ENCODE results near the gene BTBD9. TPM values are rescaled to one million over a fixed set of nuclear protein-coding genes. Genes with fewer than 3 reads are reported as not detected.

Gene BTBD9
- total RNA-seq, 2 experiments from 2014 or later: 8.2 to 12.2 TPM

GRCh38 chr6:38271081-38271480 lies 368.6 kb downstream of the BTBD9 start:
- no peaks in the 10 kb centered on the region for H3K9me3 Mint-ChIP-seq (ENCODE audit: low read depth)
- no peaks in the 10 kb centered on the region for H3K27me3 Mint-ChIP-seq
- ChIA-PET CTCF (interaction anchor here (0.6 kb wide), 1 partner anchor 519 kb away, joined by 5 read pairs; no protein-coding TSS in a partner anchor), POLR2A (no interaction called here)
- no peak overlapping the region for H3K4me3 Mint-ChIP-seq
- no peak overlapping the region for H3K27ac Mint-ChIP-seq
- DNase-seq (no peak), ATAC-seq (no peak)
- no peaks in the 10 kb centered on the region for H3K4me1 Mint-ChIP-seq
- H3K36me3 Mint-ChIP-seq (ENCODE audit: low read depth): peaks cover 3% of the 10 kb centered on the region
- intact Hi-C loops (cut with DNase I, micrococcal nuclease): no loop called here

GRCh38 chr6:38270367-38270766 lies 369.4 kb downstream of the BTBD9 start:
- H3K9me3 Mint-ChIP-seq (ENCODE audit: low read depth): no peaks in the 10 kb centered on the region
- H3K4me1 Mint-ChIP-seq: no peaks in the 10 kb centered on the region
- no peak overlapping the region for H3K27ac Mint-ChIP-seq
- ChIA-PET CTCF (interaction anchor here (1.6 kb wide), 1 partner anchor 11 kb away, joined by 5 read pairs; no protein-coding TSS in a partner anchor), POLR2A (no interaction called here)
- peaks cover 3% of the 10 kb centered on the region for H3K36me3 Mint-ChIP-seq (ENCODE audit: low read depth)
- no peaks in the 10 kb centered on the region for H3K27me3 Mint-ChIP-seq
- ATAC-seq (no peak), DNase-seq (no peak)
- intact Hi-C loops (cut with DNase I, micrococcal nuclease): no loop called here
- no peak overlapping the region for H3K4me3 Mint-ChIP-seq

- Mint-ChIP-seq H3K27me3 (no peaks in the 10 kb centered on the region), H3K36me3 (ENCODE audit: low read depth) (peaks cover 3% of the 10 kb centered on the region), H3K4me1 (no peaks in the 10 kb centered on the region), H3K9me3 (ENCODE audit: low read depth) (no peaks in the 10 kb centered on the region), H3K4me3 (no peak overlapping the region), H3K27ac (no peak overlapping the region)
- intact Hi-C loops (cut with DNase I, micrococcal nuclease): no loop called here
- ATAC-seq (no peak), DNase-seq (no peak)
- POLR2A ChIA-PET: no interaction called here
- CTCF ChIA-PET: interaction anchor here (0.6 to 1.6 kb wide), 4 partner anchors 9 to 547 kb away, joined by 3 to 5 read pairs (median 4); no protein-coding TSS in a partner anchor
These were observed 370.1 kb downstream of the BTBD9 start for GRCh38 chr6:38269461-38270172.

- Mint-ChIP-seq H3K27me3 (no peaks in the 10 kb centered on the region), H3K4me1 (no peaks in the 10 kb centered on the region), H3K27ac (no peak overlapping the region), H3K9me3 (ENCODE audit: low read depth) (no peaks in the 10 kb centered on the region), H3K4me3 (no peak overlapping the region), H3K36me3 (ENCODE audit: low read depth) (peaks cover 3% of the 10 kb centered on the region)
- ChIA-PET CTCF (no interaction called here), POLR2A (no interaction called here)
- ATAC-seq: no peak
- no peak for DNase-seq
- intact Hi-C loops (cut with DNase I, micrococcal nuclease): no loop called here
These were observed 371.4 kb downstream of the BTBD9 start for GRCh38 chr6:38268342-38268741.

GRCh38 chr6:38266921-38267354 lies 372.8 kb downstream of the BTBD9 start:
- ChIA-PET CTCF (interaction anchor here (0.6 kb wide), 1 partner anchor 173 kb away, joined by 3 read pairs; no protein-coding TSS in a partner anchor), POLR2A (no interaction called here)
- ATAC-seq (no peak), DNase-seq (no peak)
- Mint-ChIP-seq H3K27ac (no peak overlapping the region), H3K9me3 (ENCODE audit: low read depth) (no peaks in the 10 kb centered on the region), H3K4me1 (peaks cover 9% of the 10 kb centered on the region), H3K4me3 (no peak overlapping the region), H3K27me3 (no peaks in the 10 kb centered on the region), H3K36me3 (ENCODE audit: low read depth) (peaks cover 3% of the 10 kb centered on the region)
- intact Hi-C loops (cut with DNase I, micrococcal nuclease): no loop called here

GRCh38 chr6:38264605-38265004 lies 375.1 kb downstream of the BTBD9 start:
- CTCF ChIA-PET: no interaction called here

GRCh38 chr6:38262609-38263008 lies 377.1 kb downstream of the BTBD9 start:
- no peak for DNase-seq
- Mint-ChIP-seq H3K36me3 (ENCODE audit: low read depth) (peaks cover 6% of the 10 kb centered on the region), H3K9me3 (ENCODE audit: low read depth) (no peaks in the 10 kb centered on the region), H3K4me1 (peaks cover 20% of the 10 kb centered on the region), H3K27me3 (no peaks in the 10 kb centered on the region), H3K27ac (no peak overlapping the region), H3K4me3 (no peak overlapping the region)
- intact Hi-C loops (cut with DNase I, micrococcal nuclease): no loop called here
- CTCF ChIA-PET: no interaction called here
- POLR2A ChIA-PET: interaction anchor here (0.5 kb wide), 1 partner anchor 80 kb away, joined by 4 read pairs; no protein-coding TSS in a partner anchor
- ATAC-seq: peak; percentile 56

More at GRCh38 chr6:38264605-38265004, 375.1 kb downstream of the BTBD9 start:
- peaks cover 14% of the 10 kb centered on the region for H3K4me1 Mint-ChIP-seq
- H3K27ac Mint-ChIP-seq: no peak overlapping the region
- intact Hi-C loops (cut with DNase I, micrococcal nuclease): no loop called here
- H3K4me3 Mint-ChIP-seq: no peak overlapping the region
- POLR2A ChIA-PET: interaction anchor here (0.6 kb wide), 1 partner anchor 13 kb away, joined by 5 read pairs; no protein-coding TSS in a partner anchor
- H3K27me3 Mint-ChIP-seq: no peaks in the 10 kb centered on the region
- DNase-seq (no peak), ATAC-seq (no peak)
- H3K9me3 Mint-ChIP-seq (ENCODE audit: low read depth): no peaks in the 10 kb centered on the region
- H3K36me3 Mint-ChIP-seq (ENCODE audit: low read depth): peaks cover 3% of the 10 kb centered on the region

- CTCF ChIA-PET: no interaction called here
- intact Hi-C loops (cut with DNase I, micrococcal nuclease): no loop called here
- Mint-ChIP-seq H3K27me3 (no peaks in the 10 kb centered on the region), H3K27ac (no peak overlapping the region), H3K4me3 (no peak overlapping the region), H3K9me3 (ENCODE audit: low read depth) (no peaks in the 10 kb centered on the region), H3K4me1 (peaks cover 20% of the 10 kb centered on the region), H3K36me3 (ENCODE audit: low read depth) (peaks cover 9% of the 10 kb centered on the region)
- DNase-seq: no peak
- ATAC-seq: no peak
- POLR2A ChIA-PET: interaction anchor here (0.5 kb wide), 1 partner anchor 79 kb away, joined by 4 read pairs; no protein-coding TSS in a partner anchor
These were observed 377.7 kb downstream of the BTBD9 start for GRCh38 chr6:38262026-38262425.

- no peak overlapping the region for H3K27ac Mint-ChIP-seq
- no peaks in the 10 kb centered on the region for H3K9me3 Mint-ChIP-seq (ENCODE audit: low read depth)
- ATAC-seq: no peak
- H3K36me3 Mint-ChIP-seq (ENCODE audit: low read depth): peaks cover 8% of the 10 kb centered on the region
- DNase-seq: no peak
- intact Hi-C loops (cut with DNase I, micrococcal nuclease): no loop called here
- CTCF ChIA-PET: interaction anchor here (1.6 kb wide), 1 partner anchor 11 kb away, joined by 3 read pairs; no protein-coding TSS in a partner anchor
- no peak overlapping the region for H3K4me3 Mint-ChIP-seq
- peaks cover 20% of the 10 kb centered on the region for H3K4me1 Mint-ChIP-seq
- no peaks in the 10 kb centered on the region for H3K27me3 Mint-ChIP-seq
- POLR2A ChIA-PET: interaction anchor here (0.6 kb wide), 1 partner anchor 234 kb away, joined by 6 read pairs; no protein-coding TSS in a partner anchor
These were observed 378.1 kb downstream of the BTBD9 start for GRCh38 chr6:38261626-38262025.

GRCh38 chr6:38259736-38260135 lies 380.0 kb downstream of the BTBD9 start:
- ATAC-seq (peak; percentile 80), DNase-seq (no peak)
- Mint-ChIP-seq H3K27ac (peak overlapping the region; percentile 48), H3K36me3 (ENCODE audit: low read depth) (peaks cover 26% of the 10 kb centered on the region), H3K27me3 (no peaks in the 10 kb centered on the region), H3K9me3 (ENCODE audit: low read depth) (no peaks in the 10 kb centered on the region), H3K4me3 (no peak overlapping the region), H3K4me1 (peaks cover 20% of the 10 kb centered on the region)
- CTCF ChIA-PET: interaction anchor here (0.6 to 1.3 kb wide), 2 partner anchors 10 to 172 kb away, joined by 3 to 5 read pairs; no protein-coding TSS in a partner anchor
- intact Hi-C loops (cut with DNase I, micrococcal nuclease): no loop called here
- POLR2A ChIA-PET: interaction anchor here (0.5 kb wide), 1 partner anchor 146 kb away, joined by 5 read pairs; no protein-coding TSS in a partner anchor

- DNase-seq: no peak
- Mint-ChIP-seq H3K27me3 (no peaks in the 10 kb centered on the region), H3K27ac (no peak overlapping the region), H3K36me3 (ENCODE audit: low read depth) (peaks cover 8% of the 10 kb centered on the region), H3K4me1 (no peaks in the 10 kb centered on the region), H3K4me3 (no peak overlapping the region), H3K9me3 (ENCODE audit: low read depth) (no peaks in the 10 kb centered on the region)
- POLR2A ChIA-PET: no interaction called here
- intact Hi-C loops (cut with DNase I, micrococcal nuclease): no loop called here
- CTCF ChIA-PET: interaction anchor here (0.5 to 0.7 kb wide), 2 partner anchors 100 to 472 kb away, joined by 3 read pairs; no protein-coding TSS in a partner anchor
- no peak for ATAC-seq
These were observed 391.1 kb downstream of the BTBD9 start for GRCh38 chr6:38248500-38249234.
